CD4-positive, alpha-beta T cell (primary cell): ENCODE data around the gene DTX3. TPM values are rescaled to one million over a fixed set of nuclear protein-coding genes. Genes with fewer than 3 reads are reported as not detected.
A peak's percentile ranks its signal among the peaks of the same experiment; 100 is the strongest.

Experiments
- ATAC-seq: fragments of 200-7000 bp; cut with Tn5 transposase; one replicate; pipeline ENCODE4 v1.10.0; 2022; ENCODE audit warnings: mild to moderate bottlenecking; ENCODE audit not compliant: poor library complexity
- CTCF ChIA-PET: fragments of 350-600 bp; sonication (Branson Sonifier 250); formaldehyde crosslinking; loops from one replicate; lab custom pipeline; 2021; ENCODE audit warnings: antibody characterized with exemption, inconsistent platforms; lab: Charles Lee
- POLR2A ChIA-PET: fragments of 350-600 bp; sonication (Branson Sonifier 250); formaldehyde crosslinking; loops from one replicate; lab custom pipeline; 2021; ENCODE audit warnings: antibody characterized with exemption, inconsistent platforms; lab: Charles Lee
- DNase-seq, 14 experiments: peaks; one replicate each; pipeline ENCODE4 v3.0.0-alpha.2; 2013 to 2020; ENCODE audit warnings: mixed read lengths in 2 of 14
- H3K27ac ChIP-seq, 2 donors: one replicate each; pipeline versions ENCODE4 v1.5.1 to v1.7.0; 2013; ENCODE audit warnings: low read length in 2 of 2, low read depth in 1 of 2, mild to moderate bottlenecking in 1 of 2
- H3K27me3 ChIP-seq, 2 experiments: 1 replicate in 1 of 2; 2 replicates in 1 of 2; pipeline versions ENCODE4 v1.6.1 to v1.7.0; 2013; ENCODE audit warnings: low read length in 2 of 2, control low read depth in 1 of 2, mild to moderate bottlenecking in 1 of 2, moderate library complexity in 1 of 2; ENCODE audit not compliant: insufficient read depth in 2 of 2, control insufficient read depth in 1 of 2
- H3K36me3 ChIP-seq: one replicate; pipeline ENCODE4 v1.6.1; 2013; ENCODE audit warnings: low read length, control low read depth; ENCODE audit not compliant: insufficient read depth
- H3K4me1 ChIP-seq: one replicate; pipeline ENCODE4 v1.6.1; 2013; ENCODE audit warnings: low read length, control low read depth; ENCODE audit not compliant: insufficient read depth
- H3K4me3 ChIP-seq: one replicate; pipeline ENCODE4 v1.5.1; 2013; ENCODE audit warnings: mild to moderate bottlenecking, low read length, moderate library complexity
- H3K9me3 ChIP-seq, 2 experiments: 1 replicate in 1 of 2; 2 replicates in 1 of 2; pipeline versions ENCODE4 v1.6.1 to v1.7.0; 2013; ENCODE audit warnings: low read length in 2 of 2, mild to moderate bottlenecking in 2 of 2, control low read depth in 1 of 2, moderate library complexity in 1 of 2; ENCODE audit not compliant: control insufficient read depth in 1 of 2, insufficient read depth in 1 of 2
- H3K27ac Mint-ChIP-seq: one replicate; pipeline ENCODE4 v1.8.0; 2020; ENCODE audit warnings: mixed read lengths
- H3K27me3 Mint-ChIP-seq: one replicate; pipeline ENCODE4 v1.8.0; 2021; ENCODE audit warnings: mixed read lengths
- H3K36me3 Mint-ChIP-seq: one replicate; pipeline ENCODE4 v1.8.0; 2021; ENCODE audit warnings: low read depth, mixed read lengths
- H3K4me1 Mint-ChIP-seq: one replicate; pipeline ENCODE4 v1.8.0; 2021; ENCODE audit warnings: low read depth, mixed read lengths
- H3K4me3 Mint-ChIP-seq: one replicate; pipeline ENCODE4 v1.8.0; 2020; ENCODE audit warnings: mild to moderate bottlenecking, mixed read lengths
- H3K9me3 Mint-ChIP-seq: one replicate; pipeline ENCODE4 v1.8.0; 2020; ENCODE audit warnings: mixed read lengths
- CTCF ChIP-seq: fragments of 200-600 bp; IDR thresholded peaks from one replicate; pipeline ENCODE4 v1.8.0; 2022; ENCODE audit warnings: antibody characterized with exemption, mild to moderate bottlenecking
- intact Hi-C, 2 experiments: fragments of 100-400 bp; cut with DNase I in 1 of 2; cut with micrococcal nuclease in 1 of 2; formaldehyde crosslinking; loops; one replicate each; pipeline versions ENCODE4 v1.15.1 to v1.9.0; 2023 to 2025; cut with DNase I, micrococcal nuclease
- total RNA-seq, 174 experiments: library from RNA in 2 of 174; stranded (reverse) in 2 of 174; gene quantifications; one replicate each; pipeline ENCODE4 v1.2.3 and lab custom pipeline; 2021 to 2026

The DTX3 gene
- total RNA-seq, 2 experiments from 2014 or later, result 28.6 to 29.4 TPM

GRCh38 chr12:57618966-57619433, 14.4 kb downstream of the DTX3 start:
- no peaks in the 10 kb centered on the region for H3K36me3 ChIP-seq
- peaks cover 69 to 76% of the 10 kb centered on the region in 2 experiments for H3K27me3 ChIP-seq
- H3K4me1 ChIP-seq, result peaks cover 33% of the 10 kb centered on the region
- DNase-seq (no peak), ATAC-seq (no peak)
- Mint-ChIP-seq H3K27me3 (peaks cover 99% of the 10 kb centered on the region), H3K4me1 (peaks cover 33% of the 10 kb centered on the region), H3K27ac (no peak overlapping the region), H3K9me3 (no peaks in the 10 kb centered on the region), H3K4me3 (peak overlapping the region; percentile 65), H3K36me3 (no peaks in the 10 kb centered on the region)
- H3K27ac ChIP-seq, result no peak overlapping the region
- peaks cover 0 to 12% of the 10 kb centered on the region in 2 experiments for H3K9me3 ChIP-seq
- intact Hi-C loops, result no loop called here
- H3K4me3 ChIP-seq, result no peak overlapping the region
- CTCF ChIA-PET, result interaction anchor here (1.2 to 3.6 kb wide), 3 partner anchors 11 to 36 kb away, joined by 3 to 36 read pairs (median 6); no protein-coding TSS in a partner anchor
- POLR2A ChIA-PET, result interaction anchor here (1.1 to 1.3 kb wide), 2 partner anchors 72 to 160 kb away, joined by 3 read pairs; partner anchors contain the start of genes DCTN2 and GLI1
- TF ChIP-seq CTCF, result no peak

- intact Hi-C loops, result loop anchor here in 1 of 2 experiments (2.0 kb wide), 1 partner anchor 161 kb away; the partner anchor contains the start of gene GLI1
- no peak overlapping the region for H3K27ac Mint-ChIP-seq
- Histone ChIP-seq H3K9me3 (peaks cover 0 to 12% of the 10 kb centered on the region in 2 experiments), H3K27me3 (peaks cover 72 to 78% of the 10 kb centered on the region in 2 experiments), H3K27ac (no peak overlapping the region), H3K36me3 (no peaks in the 10 kb centered on the region), H3K4me1 (peaks cover 33% of the 10 kb centered on the region), H3K4me3 (no peak overlapping the region)
- no peak for TF ChIP-seq CTCF
- H3K4me3 Mint-ChIP-seq, result peak overlapping the region; percentile 65
- H3K36me3 Mint-ChIP-seq, result no peaks in the 10 kb centered on the region
- no peaks in the 10 kb centered on the region for H3K9me3 Mint-ChIP-seq
- H3K4me1 Mint-ChIP-seq, result peaks cover 33% of the 10 kb centered on the region
- peaks cover 99% of the 10 kb centered on the region for H3K27me3 Mint-ChIP-seq
- DNase-seq (peak in 4 of 14 experiments; percentile 19 to 67 (median 50)), ATAC-seq (peak; percentile 60)
- CTCF ChIA-PET, result interaction anchor here (1.2 to 3.6 kb wide), 4 partner anchors 12 to 37 kb away, joined by 3 to 36 read pairs (median 7); partner anchors contain the start of gene B4GALNT1
- POLR2A ChIA-PET, result interaction anchor here (1.1 to 1.8 kb wide), 3 partner anchors 36 to 161 kb away, joined by 3 to 7 read pairs (median 3); partner anchors contain the start of genes DCTN2 and GLI1
Measured at GRCh38 chr12:57619434-57620244, 15.0 kb downstream of the DTX3 start.

DNA sequence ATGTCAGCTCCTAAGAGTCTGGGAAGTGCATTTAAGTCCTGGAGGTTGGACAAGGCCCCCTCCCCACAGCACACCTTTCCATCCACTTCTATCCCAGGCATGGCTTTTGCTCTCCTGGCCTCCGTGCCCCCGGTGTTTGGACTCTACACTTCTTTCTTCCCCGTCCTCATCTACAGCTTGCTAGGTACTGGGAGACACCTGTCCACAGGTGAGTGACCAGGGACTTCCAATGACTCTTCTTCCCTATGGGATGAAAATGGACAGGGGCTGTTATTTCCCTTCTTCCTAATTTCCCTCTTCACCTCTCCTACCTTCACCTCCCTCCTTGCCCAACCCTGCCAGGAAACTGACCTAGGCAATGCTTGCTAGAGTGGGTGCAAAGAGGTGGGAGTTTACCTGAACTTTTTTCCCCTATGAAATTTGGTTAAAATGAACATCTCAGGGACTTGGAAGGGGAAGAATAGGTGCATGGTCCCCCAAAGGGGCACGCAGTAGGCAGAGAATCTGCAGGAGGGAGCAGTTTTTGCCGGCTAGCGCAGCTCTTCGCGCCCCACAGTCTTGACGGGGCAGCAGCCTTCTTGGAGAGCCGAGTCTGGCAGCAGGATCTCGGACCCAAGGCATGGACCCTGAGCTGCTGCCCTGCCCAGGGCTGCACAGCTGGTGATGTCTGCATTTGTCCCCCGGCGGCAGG, 15.8 kb downstream of the DTX3 start:
- peak overlapping the region; percentile 40 for H3K4me3 ChIP-seq

More for the DNA sequence above, 15.8 kb downstream of the DTX3 start:
- Histone ChIP-seq H3K4me1 (peaks cover 33% of the 10 kb centered on the region), H3K27me3 (peaks cover 79 to 85% of the 10 kb centered on the region in 2 experiments), H3K9me3 (peaks cover 0 to 14% of the 10 kb centered on the region in 2 experiments), H3K27ac (no peak overlapping the region), H3K36me3 (no peaks in the 10 kb centered on the region)
- TF ChIP-seq CTCF, result no peak
- DNase-seq (no peak), ATAC-seq (no peak)
- H3K9me3 Mint-ChIP-seq, result no peaks in the 10 kb centered on the region
- POLR2A ChIA-PET, result interaction anchor here (0.7 to 1.8 kb wide), 6 partner anchors 15 to 161 kb away, joined by 3 to 7 read pairs (median 3); partner anchors contain the start of genes DCTN2, GLI1 and PIP4K2C
- H3K27me3 Mint-ChIP-seq, result peaks cover 100% of the 10 kb centered on the region
- H3K4me3 Mint-ChIP-seq, result peak overlapping the region; percentile 80
- no peak overlapping the region for H3K27ac Mint-ChIP-seq
- CTCF ChIA-PET, result interaction anchor here (1.0 to 3.6 kb wide), 5 partner anchors 12 to 161 kb away, joined by 3 to 36 read pairs (median 6); partner anchors contain the start of genes B4GALNT1 and GLI1
- intact Hi-C loops, result loop anchor here in 1 of 2 experiments (2.0 kb wide), 1 partner anchor 162 kb away; the partner anchor contains the start of gene GLI1
- peaks cover 33% of the 10 kb centered on the region for H3K4me1 Mint-ChIP-seq
- no peaks in the 10 kb centered on the region for H3K36me3 Mint-ChIP-seq
